COLO668 (cell line): ENCODE results near the gene TSPO.

Source experiments
- DNase-seq: peaks from one replicate; lab custom pipeline; 2025; ENCODE audit not compliant: unreplicated experiment; lab: John Stamatoyannopoulos, UW

TSPO gene

GRCh38 chr22:43174941-43175531 is 23.7 kb downstream of the TSPO start:
- DNase-seq: no peak

- DNase-seq: no peak
Observed at GRCh38 chr22:43176090-43176489, 24.7 kb downstream of the TSPO start.

GRCh38 chr22:43177479-43177878 is 26.1 kb downstream of the TSPO start:
- no peak for DNase-seq

GRCh38 chr22:43179146-43179910 is 28.0 kb downstream of the TSPO start:
- DNase-seq: no peak

- DNase-seq: no peak
Observed at GRCh38 chr22:43179911-43180195, 28.5 kb downstream of the TSPO start.

GRCh38 chr22:43180670-43181069 is 29.3 kb downstream of the TSPO start:
- DNase-seq: no peak

GRCh38 chr22:43181321-43182076 is 30.1 kb downstream of the TSPO start:
- DNase-seq: no peak

- no peak for DNase-seq
Observed at GRCh38 chr22:43182118-43182517, 30.8 kb downstream of the TSPO start.

- DNase-seq: no peak
Observed at GRCh38 chr22:43182726-43183125, 31.4 kb downstream of the TSPO start.

GRCh38 chr22:43183496-43184277 is 32.3 kb downstream of the TSPO start:
- no peak for DNase-seq

- DNase-seq: peak; percentile 57
Observed at GRCh38 chr22:43185860-43186261, 34.5 kb downstream of the TSPO start.

- DNase-seq: peak; percentile 72
Observed at GRCh38 chr22:43186272-43187170, 35.2 kb downstream of the TSPO start, which contains the start of gene TTLL12. Gene TTLL12, minus strand, starts transcription at chr22:43187134. Its CDS starts 65 bp downstream, at chr22:43187069.

GRCh38 chr22:43187171-43188099 is 36.1 kb downstream of the TSPO start:
- DNase-seq: peak; percentile 98

- no peak for DNase-seq
Observed at GRCh38 chr22:43188829-43189545, 37.6 kb downstream of the TSPO start.

- DNase-seq: no peak
Observed at GRCh38 chr22:43191831-43192230, 40.5 kb downstream of the TSPO start.

- no peak for DNase-seq
Observed at GRCh38 chr22:43197271-43197941, 46.0 kb downstream of the TSPO start.

GRCh38 chr22:43198126-43198525 is 46.8 kb downstream of the TSPO start:
- no peak for DNase-seq

- no peak for DNase-seq
Observed at GRCh38 chr22:43198936-43199335, 47.6 kb downstream of the TSPO start.
